ENCODE measurements around the gene ACSL3. TPM values are rescaled to one million over a fixed set of nuclear protein-coding genes. Genes with fewer than 3 reads are reported as not detected.

The ACSL3 gene
- total RNA-seq, 2 donors from 2014 or later = 116 to 162 TPM

GRCh38 chr2:222854773-222855700 lies 5.8 kb upstream of the ACSL3 start:
- Histone ChIP-seq H3K9ac (ENCODE audit: low read depth in 2 of 2, low read length in 2 of 2) (no peak overlapping the region), H3K27me3 (no peaks in the 10 kb centered on the region), H3K4me3 (no peak overlapping the region), H3K27ac (no peak overlapping the region), H3K36me3 (no peaks in the 10 kb centered on the region), H3K9me3 (no peaks in the 10 kb centered on the region), H3K4me1 (no peaks in the 10 kb centered on the region)
- TF ChIP-seq CTCF (IDR thresholded peaks at IDR 0.05) = no peak
- DNase-seq = no peak
- intact Hi-C loops (cut with DNase I) = no loop called here

- Histone ChIP-seq H3K9me3 (no peaks in the 10 kb centered on the region), H3K4me1 (no peaks in the 10 kb centered on the region), H3K4me3 (peak overlapping the region; percentile 92), H3K9ac (ENCODE audit: low read depth in 2 of 2, low read length in 2 of 2) (peak overlapping the region in 1 of 2 donors; percentile 71), H3K27me3 (no peaks in the 10 kb centered on the region), H3K36me3 (no peaks in the 10 kb centered on the region), H3K27ac (peak overlapping the region; percentile 93)
- DNase-seq = peak; percentile 76
- TF ChIP-seq CTCF (IDR thresholded peaks at IDR 0.05) = no peak
- intact Hi-C loops (cut with DNase I) = loop anchor here (5.0 kb wide), 1 partner anchor 63 kb away; no protein-coding TSS in a partner anchor
These were observed 837 bp upstream of the ACSL3 start for GRCh38 chr2:222859786-222860612.

GRCh38 chr2:222861411-222862105 lies 722 bp downstream of the ACSL3 start:
- peaks cover 5% of the 10 kb centered on the region for H3K4me1 ChIP-seq
- peak overlapping the region; percentile 92 for H3K4me3 ChIP-seq
- peak overlapping the region; percentile 93 for H3K27ac ChIP-seq
- intact Hi-C loops (cut with DNase I) = loop anchor here (5.0 kb wide), 1 partner anchor 64 kb away; no protein-coding TSS in a partner anchor
- H3K9ac ChIP-seq (ENCODE audit: low read depth in 2 of 2, low read length in 2 of 2) = peak overlapping the region; percentile 84 to 94
- no peak for TF ChIP-seq CTCF (IDR thresholded peaks at IDR 0.05)
- no peaks in the 10 kb centered on the region for H3K27me3 ChIP-seq
- no peaks in the 10 kb centered on the region for H3K36me3 ChIP-seq
- DNase-seq = peak; percentile 44
- H3K9me3 ChIP-seq = no peaks in the 10 kb centered on the region

GRCh38 chr2:222862106-222862908 lies 1.5 kb downstream of the ACSL3 start:
- no peak for TF ChIP-seq CTCF (IDR thresholded peaks at IDR 0.05)
- H3K27me3 ChIP-seq = no peaks in the 10 kb centered on the region
- H3K4me1 ChIP-seq = peaks cover 5% of the 10 kb centered on the region
- intact Hi-C loops (cut with DNase I) = loop anchor here (5.0 kb wide), 1 partner anchor 65 kb away; no protein-coding TSS in a partner anchor
- H3K9ac ChIP-seq (ENCODE audit: low read depth in 2 of 2, low read length in 2 of 2) = peak overlapping the region; percentile 84 to 94
- H3K27ac ChIP-seq = peak overlapping the region; percentile 93
- peak overlapping the region; percentile 92 for H3K4me3 ChIP-seq
- no peaks in the 10 kb centered on the region for H3K9me3 ChIP-seq
- H3K36me3 ChIP-seq = no peaks in the 10 kb centered on the region
- DNase-seq = peak; percentile 52
